Transverse colon (tissue), 4 donors: ENCODE measurements around the gene MACROH2A1. TPM values are rescaled to one million over a fixed set of nuclear protein-coding genes. Genes with fewer than 3 reads are reported as not detected.

ENCODE experiments used
- DNase-seq: peaks from one replicate; pipeline ENCODE4 v3.0.0-alpha.2; 2019
- H3K27ac ChIP-seq, 4 donors: fragments of 200-600 bp; sonication (generic); 2 replicates each; pipeline ENCODE4 v1.5.1; 2016 to 2018; ENCODE audit warnings: inconsistent platforms in 4 of 4
- H3K27me3 ChIP-seq: fragments of 200-600 bp; sonication (generic); 2 replicates; pipeline ENCODE4 v1.5.1; 2017; ENCODE audit warnings: inconsistent platforms
- H3K36me3 ChIP-seq, 4 donors: fragments of 200-600 bp; sonication (generic); 2 replicates each; pipeline ENCODE4 v1.5.1; 2017 to 2019; ENCODE audit warnings: inconsistent platforms in 4 of 4
- H3K4me1 ChIP-seq, 4 donors: fragments of 200-600 bp; sonication (generic); 2 replicates each; pipeline ENCODE4 v1.5.1; 2017 to 2020; ENCODE audit warnings: inconsistent platforms in 4 of 4
- H3K4me3 ChIP-seq, 4 donors: fragments of 200-600 bp; sonication (generic); 1 replicate in 1 of 4; 2 replicates in 3 of 4; pipeline versions ENCODE4 v1.5.1 to v1.6.1; 2017 to 2019; ENCODE audit warnings: inconsistent platforms in 4 of 4
- H3K9me3 ChIP-seq, 2 donors: fragments of 200-600 bp; sonication (generic); 2 replicates each; pipeline ENCODE4 v1.5.1; 2017 to 2019; ENCODE audit warnings: inconsistent platforms in 2 of 2
- EP300 ChIP-seq: sonication (generic); formaldehyde crosslinking; IDR thresholded peaks from one replicate; pipeline ENCODE4 v1.6.1; 2017; ENCODE audit warnings: antibody characterized with exemption, low read depth
- POLR2A ChIP-seq: fragments of 450-650 bp; IDR thresholded peaks from one replicate; pipeline ENCODE4 v1.6.1; 2016; ENCODE audit warnings: antibody characterized with exemption, mild to moderate bottlenecking, moderate library complexity
- POLR2AphosphoS5 ChIP-seq, 3 donors: sonication (generic); formaldehyde crosslinking; IDR thresholded peaks; one replicate each; pipeline ENCODE4 v1.6.1; 2016; ENCODE audit warnings: antibody characterized with exemption in 3 of 3
- WGBS, 2 donors: methylation state at CpG; one replicate each; pipeline ENCODE4 v1.1.5; 2018; ENCODE audit warnings: low coverage in 1 of 2; 5-methylcytosine and 5-hydroxymethylcytosine counted together
- in situ Hi-C, 4 donors: fragments of 200-750 bp; cut with MboI; loops; one replicate each; pipeline versions ENCODE4 v1.15.0 to v1.15.1; 2017; ENCODE audit warnings: low sequenced_read_pairs in 3 of 4, low pct_ligation_motif_present in 1 of 4, low pct_unique_long_range_greater_than_20kb in 1 of 4
- intact Hi-C: fragments of 100-400 bp; cut with DNase I; formaldehyde crosslinking; loops from one replicate; pipeline ENCODE4 v1.15.1; 2023; ENCODE audit warnings: low total_unique reads
- total RNA-seq, 4 donors: library from RNA; depleted of rRNA; stranded (reverse); fragments of >200 nt; gene quantifications; one replicate each; pipeline ENCODE4 v1.1.0, GENCODE V29; 2016
- TF ChIP-seq, protein P1 (sequence below), 5 experiments: fragments of 200-600 bp in 3 of 5; fragments of 450-650 bp in 2 of 5; sonication (generic) in 3 of 5; IDR thresholded peaks; 1 replicate in 2 of 5; 2 replicates in 3 of 5; pipeline ENCODE4 v1.5.1; 2016 to 2017; ENCODE audit warnings: antibody characterized with exemption in 5 of 5, inconsistent platforms in 3 of 5, mild to moderate bottlenecking in 2 of 5, moderate library complexity in 1 of 5

Gene MACROH2A1
- total RNA-seq, 4 donors from 2014 or later, result 190 to 348 (median 314) TPM

DNA sequence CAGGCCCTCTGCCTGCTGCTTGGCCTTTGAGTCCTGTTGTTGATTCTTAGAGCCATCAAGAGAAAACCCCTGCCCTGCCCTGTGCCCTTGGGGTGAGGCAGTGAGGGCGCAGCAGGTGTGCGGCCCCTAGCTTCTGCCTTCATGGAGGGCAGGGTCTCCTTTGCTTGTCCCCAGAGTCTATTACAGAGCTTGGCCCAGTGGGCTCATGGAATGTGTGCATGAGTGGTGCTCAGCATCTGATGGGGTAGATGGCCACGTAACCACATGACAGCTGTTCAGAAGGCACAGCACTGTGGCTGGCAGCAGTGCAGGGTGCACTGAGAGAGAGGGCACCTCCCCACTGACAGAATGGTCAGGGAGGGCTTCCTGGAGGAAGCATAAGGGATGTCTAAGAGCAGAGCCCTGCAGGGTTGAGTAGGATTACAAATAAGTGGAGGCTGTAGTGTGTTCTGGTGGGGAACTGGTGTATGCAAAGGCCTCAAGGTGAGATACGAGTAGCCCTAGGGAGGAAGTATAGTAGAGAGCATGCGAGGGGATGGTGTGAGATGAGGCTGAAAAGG, 70.8 kb downstream of the MACROH2A1 start:
- H3K27ac ChIP-seq, result no peak overlapping the region
- WGBS, 2 donors, result 91% methylated on average over 5 of the region's 5 CpGs; no CpG with 5 or more reads in 1 of the 2 donors
- no peaks in the 10 kb centered on the region for H3K27me3 ChIP-seq
- in situ Hi-C loops (no loop called here), intact Hi-C loops (no loop called here)
- DNase-seq, result no peak
- H3K36me3 ChIP-seq, result peaks cover 0 to 6% (median 0%) of the 10 kb centered on the region in 4 donors
- TF ChIP-seq POLR2A, result no peak
- TF ChIP-seq POLR2AphosphoS5 (IDR thresholded peaks at IDR 0.05), result no peak
- TF ChIP-seq, protein P1, sequence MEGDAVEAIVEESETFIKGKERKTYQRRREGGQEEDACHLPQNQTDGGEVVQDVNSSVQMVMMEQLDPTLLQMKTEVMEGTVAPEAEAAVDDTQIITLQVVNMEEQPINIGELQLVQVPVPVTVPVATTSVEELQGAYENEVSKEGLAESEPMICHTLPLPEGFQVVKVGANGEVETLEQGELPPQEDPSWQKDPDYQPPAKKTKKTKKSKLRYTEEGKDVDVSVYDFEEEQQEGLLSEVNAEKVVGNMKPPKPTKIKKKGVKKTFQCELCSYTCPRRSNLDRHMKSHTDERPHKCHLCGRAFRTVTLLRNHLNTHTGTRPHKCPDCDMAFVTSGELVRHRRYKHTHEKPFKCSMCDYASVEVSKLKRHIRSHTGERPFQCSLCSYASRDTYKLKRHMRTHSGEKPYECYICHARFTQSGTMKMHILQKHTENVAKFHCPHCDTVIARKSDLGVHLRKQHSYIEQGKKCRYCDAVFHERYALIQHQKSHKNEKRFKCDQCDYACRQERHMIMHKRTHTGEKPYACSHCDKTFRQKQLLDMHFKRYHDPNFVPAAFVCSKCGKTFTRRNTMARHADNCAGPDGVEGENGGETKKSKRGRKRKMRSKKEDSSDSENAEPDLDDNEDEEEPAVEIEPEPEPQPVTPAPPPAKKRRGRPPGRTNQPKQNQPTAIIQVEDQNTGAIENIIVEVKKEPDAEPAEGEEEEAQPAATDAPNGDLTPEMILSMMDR (IDR thresholded peaks at IDR 0.05), result no peak
- no peak for TF ChIP-seq EP300
- no peaks in the 10 kb centered on the region for H3K9me3 ChIP-seq
- H3K4me3 ChIP-seq, result no peak overlapping the region
- H3K4me1 ChIP-seq, result peaks cover 3 to 13% (median 11%) of the 10 kb centered on the region in 4 donors

DNA sequence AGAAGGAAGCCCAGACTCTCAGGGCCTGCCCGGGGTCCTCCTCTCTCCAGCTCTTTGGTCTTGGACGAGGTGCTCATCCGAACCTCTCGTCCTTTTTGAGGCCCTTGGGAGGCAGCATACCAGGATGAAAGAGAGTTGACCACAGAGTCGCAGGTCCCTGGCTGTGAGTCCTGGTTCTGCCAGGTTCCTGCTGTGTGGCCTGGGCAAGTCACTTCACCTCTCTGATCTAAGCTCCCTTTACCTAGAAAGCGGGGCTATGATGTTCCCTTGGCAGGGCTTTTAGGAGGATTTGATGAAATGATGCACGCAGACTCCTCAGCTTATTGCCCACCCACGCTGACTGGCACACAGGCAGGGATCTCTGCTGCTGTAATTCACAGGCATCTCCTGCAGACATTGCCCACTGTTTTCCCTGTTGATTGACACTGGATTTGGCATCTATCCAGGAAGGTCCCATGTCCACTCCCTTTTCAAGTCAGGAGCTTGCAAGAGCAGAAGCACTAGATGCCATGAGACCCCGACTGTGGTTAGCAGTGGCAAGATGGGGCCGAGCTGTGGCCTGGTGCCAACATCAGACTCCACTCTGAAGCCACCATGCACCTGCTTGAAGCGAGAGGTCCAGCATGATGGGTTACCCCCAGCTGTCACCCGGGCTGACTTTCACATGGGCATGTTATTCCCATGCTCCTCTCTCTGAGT, 71.5 kb downstream of the MACROH2A1 start:
- Histone ChIP-seq H3K36me3 (peaks cover 0 to 6% (median 0%) of the 10 kb centered on the region in 4 donors), H3K4me1 (peaks cover 3 to 13% (median 11%) of the 10 kb centered on the region in 4 donors), H3K9me3 (no peaks in the 10 kb centered on the region), H3K4me3 (no peak overlapping the region), H3K27ac (no peak overlapping the region), H3K27me3 (no peaks in the 10 kb centered on the region)
- TF ChIP-seq, protein P1 (IDR thresholded peaks at IDR 0.05), result no peak
- TF ChIP-seq POLR2A (no peak), EP300 (no peak), POLR2AphosphoS5 (IDR thresholded peaks at IDR 0.05) (no peak)
- intact Hi-C loops (no loop called here), in situ Hi-C loops (no loop called here)
- no peak for DNase-seq
- WGBS, 2 donors, result 93% methylated on average over 12 of the region's 12 CpGs; no CpG with 5 or more reads in 1 of the 2 donors

DNA sequence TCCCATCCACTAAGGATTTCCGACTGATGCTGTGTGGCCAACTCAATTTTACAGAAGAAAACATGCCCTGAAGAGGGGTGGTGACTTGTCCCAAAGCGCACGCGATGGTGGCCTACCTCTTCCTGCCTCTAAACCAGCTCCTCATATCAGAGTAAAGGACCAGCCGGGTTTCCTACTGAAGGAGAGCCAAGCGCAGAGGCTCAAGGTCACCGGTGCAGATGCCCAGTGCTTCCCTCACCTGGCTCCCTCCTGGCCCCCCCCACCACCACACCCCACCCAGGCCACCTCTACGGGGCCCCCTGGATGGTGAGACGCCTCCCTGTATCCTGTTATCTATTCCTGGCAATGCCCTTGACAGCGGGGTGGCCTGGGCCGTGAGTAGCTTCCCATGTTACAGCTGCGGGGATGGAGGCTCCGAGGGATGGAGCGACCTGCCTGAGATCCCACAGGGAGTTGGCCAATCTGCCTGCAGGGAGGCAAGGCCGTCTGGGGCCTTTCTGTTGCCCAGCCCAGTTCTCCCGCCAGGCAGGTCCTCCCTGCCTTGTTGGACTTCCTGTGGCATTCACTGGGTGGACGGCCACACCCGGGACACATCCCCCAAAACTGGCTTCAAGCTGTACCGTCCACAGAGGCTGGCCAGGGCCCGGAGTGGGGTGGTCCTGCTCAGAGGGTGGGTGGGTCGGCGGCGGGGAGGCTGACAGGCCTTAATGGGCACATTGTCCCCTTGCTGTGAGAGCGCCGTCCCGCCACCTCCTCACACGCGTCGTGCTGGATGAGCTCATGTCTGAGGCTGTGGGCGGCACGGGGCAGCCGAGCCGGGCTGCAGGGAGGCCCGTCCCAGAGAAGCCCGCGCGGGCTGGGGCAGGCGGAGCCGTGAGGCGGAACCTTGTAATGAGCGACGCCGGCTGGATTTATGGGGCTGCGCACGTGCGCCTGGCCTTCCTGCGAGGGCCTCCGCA, 72.5 kb downstream of the MACROH2A1 start:
- Histone ChIP-seq H3K4me3 (no peak overlapping the region), H3K27me3 (no peaks in the 10 kb centered on the region), H3K36me3 (peaks cover 0 to 6% (median 0%) of the 10 kb centered on the region in 4 donors), H3K9me3 (no peaks in the 10 kb centered on the region), H3K4me1 (peaks cover 3 to 13% (median 11%) of the 10 kb centered on the region in 4 donors), H3K27ac (no peak overlapping the region)
- 65 to 91% methylated on average over 7 to 46 of the region's 48 CpGs for WGBS, 2 donors
- no peak for TF ChIP-seq EP300
- no peak for TF ChIP-seq POLR2A
- no peak for TF ChIP-seq POLR2AphosphoS5 (IDR thresholded peaks at IDR 0.05)
- TF ChIP-seq, protein P1 (IDR thresholded peaks at IDR 0.05), result no peak
- DNase-seq, result no peak
- in situ Hi-C loops, result no loop called here
- intact Hi-C loops, result no loop called here
